ENCODE results near the gene KIF4A.
A peak's percentile ranks its signal among the peaks of the same experiment; 100 is the strongest.

KIF4A gene

DNA sequence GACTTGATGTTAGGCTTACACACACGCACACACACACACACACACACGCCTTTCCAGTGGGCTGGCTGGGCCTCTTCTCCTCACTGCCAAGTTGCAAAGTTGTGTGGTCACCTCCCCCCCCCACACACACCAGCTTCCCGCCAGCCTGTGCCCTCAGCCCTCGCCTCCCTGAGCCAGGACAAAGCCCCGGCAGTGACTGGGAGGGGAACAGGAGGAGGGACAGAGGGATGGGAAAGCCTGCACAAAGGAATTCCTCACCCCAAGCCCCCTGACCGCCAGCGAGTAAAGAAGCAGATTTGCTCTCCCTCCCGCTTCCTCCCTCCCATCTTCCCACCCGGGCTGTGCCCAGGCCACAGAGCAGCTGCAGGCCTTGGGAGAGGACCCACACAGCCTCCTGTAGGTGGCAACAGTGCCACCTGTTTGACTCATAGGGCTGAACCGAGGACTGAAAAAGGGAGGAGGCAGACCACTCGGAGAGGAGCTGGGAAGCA is 133.0 kb downstream of the KIF4A start, which contains the start of gene GDPD2:
TSS of gene GDPD2 (plus strand) at position 464 of the 491 bp plus-strand sequence. CDS start 1,671 bp downstream, outside the sequence.
- H3K4me3 ChIP-seq (ENCODE audit: control insufficient read depth, low read depth, low read length), result no peak within 1 kb of the TSS
- peak; percentile 11 for DNase-seq (ENCODE audit: low read depth)
- TF ChIP-seq CTCF (conservative IDR thresholded peaks at IDR 0.05; ENCODE audit: control insufficient read depth, insufficient read depth, low read depth, low read length), result no peak

GRCh38 chrX:70423936-70424675 is 134.2 kb downstream of the KIF4A start:
- no peak for DNase-seq (ENCODE audit: low read depth)
- no peak overlapping the region for H3K4me3 ChIP-seq (ENCODE audit: control insufficient read depth, low read depth, low read length)
- no peak for TF ChIP-seq CTCF (conservative IDR thresholded peaks at IDR 0.05; ENCODE audit: control insufficient read depth, insufficient read depth, low read depth, low read length)

- H3K4me3 ChIP-seq (ENCODE audit: control insufficient read depth, low read depth, low read length), result no peak overlapping the region
- DNase-seq (ENCODE audit: low read depth), result no peak
- TF ChIP-seq CTCF (conservative IDR thresholded peaks at IDR 0.05; ENCODE audit: control insufficient read depth, insufficient read depth, low read depth, low read length), result no peak
Measured at GRCh38 chrX:70424801-70425200, 134.9 kb downstream of the KIF4A start.

DNA sequence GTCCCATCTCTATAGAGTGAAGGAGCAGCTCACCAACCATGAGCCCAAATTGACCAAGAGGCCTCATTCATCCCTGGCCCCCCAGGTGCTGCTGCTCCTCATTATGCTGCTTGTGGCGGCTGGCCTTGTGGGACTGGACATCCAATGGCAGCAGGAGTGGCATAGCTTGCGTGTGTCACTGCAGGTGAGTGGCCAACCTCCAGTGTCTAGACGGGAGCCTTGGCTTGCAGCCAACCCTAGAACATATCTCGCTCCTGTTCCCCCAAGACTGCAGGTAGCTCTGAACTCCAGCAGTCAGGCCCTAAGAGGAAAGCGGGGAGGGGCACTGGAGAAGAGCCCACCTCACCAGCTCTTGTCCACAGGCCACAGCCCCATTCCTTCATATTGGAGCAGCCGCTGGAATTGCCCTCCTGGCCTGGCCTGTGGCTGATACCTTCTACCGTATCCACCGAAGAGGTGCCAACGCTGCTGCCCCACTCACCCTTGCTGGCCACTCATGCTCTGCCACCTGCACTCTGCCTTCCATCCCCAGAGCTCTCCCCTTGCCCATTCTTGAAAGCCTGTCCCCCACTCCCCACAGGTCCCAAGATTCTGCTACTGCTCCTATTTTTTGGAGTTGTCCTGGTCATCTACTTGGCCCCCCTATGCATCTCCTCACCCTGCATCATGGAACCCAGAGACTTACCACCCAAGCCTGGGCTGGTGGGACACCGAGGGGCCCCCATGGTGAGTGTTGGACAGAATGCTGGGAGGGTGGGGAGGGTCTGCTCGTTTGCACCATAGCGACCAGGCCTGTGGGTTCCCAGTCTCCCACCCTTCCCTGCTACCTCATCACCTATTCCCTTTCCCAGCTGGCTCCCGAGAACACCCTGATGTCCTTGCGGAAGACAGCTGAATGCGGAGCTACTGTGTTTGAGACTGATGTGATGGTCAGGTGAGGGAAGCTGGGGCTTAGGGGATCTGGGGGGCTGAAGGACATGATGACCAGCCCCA is 136.7 kb downstream of the KIF4A start:
- TF ChIP-seq CTCF (conservative IDR thresholded peaks at IDR 0.05; ENCODE audit: control insufficient read depth, insufficient read depth, low read depth, low read length), result no peak
- DNase-seq (ENCODE audit: low read depth), result no peak
- H3K4me3 ChIP-seq (ENCODE audit: control insufficient read depth, low read depth, low read length), result no peak overlapping the region

GRCh38 chrX:70427365-70427764 is 137.5 kb downstream of the KIF4A start:
- no peak for DNase-seq (ENCODE audit: low read depth)
- H3K4me3 ChIP-seq (ENCODE audit: control insufficient read depth, low read depth, low read length), result no peak overlapping the region
- TF ChIP-seq CTCF (conservative IDR thresholded peaks at IDR 0.05; ENCODE audit: control insufficient read depth, insufficient read depth, low read depth, low read length), result no peak

GRCh38 chrX:70429759-70430158 is 139.9 kb downstream of the KIF4A start:
- no peak for DNase-seq (ENCODE audit: low read depth)
- TF ChIP-seq CTCF (conservative IDR thresholded peaks at IDR 0.05; ENCODE audit: control insufficient read depth, insufficient read depth, low read depth, low read length), result no peak
- no peak overlapping the region for H3K4me3 ChIP-seq (ENCODE audit: control insufficient read depth, low read depth, low read length)

Measured in fibroblast of mammary gland (primary cell).